H9 (cell line): ENCODE data around the gene TCF7L2. TPM values are rescaled to one million over a fixed set of nuclear protein-coding genes. Genes with fewer than 3 reads are reported as not detected.

Source experiments
- DNase-seq: peaks from one replicate; pipeline ENCODE4 v3.0.0-alpha.2; 2017
- H2AFZ ChIP-seq: one replicate; pipeline ENCODE4 v1.6.1; 2013; ENCODE audit warnings: mild to moderate bottlenecking, low read length, control low read depth, moderate library complexity
- H2AK5ac ChIP-seq: 2 replicates; pipeline ENCODE4 v1.6.1; 2013; ENCODE audit warnings: low read length, control low read depth, mixed read lengths; ENCODE audit not compliant: insufficient read length
- H2BK120ac ChIP-seq: one replicate; pipeline ENCODE4 v1.6.1; 2013; ENCODE audit warnings: low read depth, mild to moderate bottlenecking, low read length, control low read depth, inconsistent platforms; ENCODE audit not compliant: poor library complexity, severe bottlenecking
- H2BK12ac ChIP-seq: 2 replicates; pipeline ENCODE4 v1.6.1; 2013; ENCODE audit warnings: low read length, control low read depth, mixed read lengths, low read depth; ENCODE audit not compliant: insufficient read length
- H2BK15ac ChIP-seq: 2 replicates; pipeline ENCODE4 v1.6.1; 2013; ENCODE audit warnings: low read depth, low read length, control low read depth
- H2BK20ac ChIP-seq: one replicate; pipeline ENCODE4 v1.6.1; 2013; ENCODE audit warnings: low read depth, mild to moderate bottlenecking, low read length, control low read depth, inconsistent platforms; ENCODE audit not compliant: poor library complexity, severe bottlenecking
- H2BK5ac ChIP-seq: 2 replicates; pipeline ENCODE4 v1.6.1; 2013; ENCODE audit warnings: low read length, control low read depth, mixed read lengths; ENCODE audit not compliant: insufficient read length
- H3K14ac ChIP-seq: 2 replicates; pipeline ENCODE4 v1.6.1; 2013; ENCODE audit warnings: low read length, control low read depth; ENCODE audit not compliant: insufficient read depth
- H3K18ac ChIP-seq: 2 replicates; pipeline ENCODE4 v1.6.1; 2013; ENCODE audit warnings: low read depth, mild to moderate bottlenecking, mixed read lengths, low read length, control low read depth; ENCODE audit not compliant: insufficient read length
- H3K23ac ChIP-seq: 2 replicates; pipeline ENCODE4 v1.6.1; 2013; ENCODE audit warnings: low read length, control low read depth, mixed read lengths, low read depth; ENCODE audit not compliant: insufficient read length
- H3K23me2 ChIP-seq: 2 replicates; pipeline ENCODE4 v1.6.1; 2013; ENCODE audit warnings: low read depth, mild to moderate bottlenecking, mixed read lengths, low read length, control low read depth; ENCODE audit not compliant: insufficient read length, poor library complexity, severe bottlenecking
- H3K27ac ChIP-seq: 2 replicates; pipeline ENCODE4 v1.5.1; 2013; ENCODE audit warnings: low read length, control low read depth, mixed read lengths, low read depth; ENCODE audit not compliant: insufficient read length
- H3K27me3 ChIP-seq: 2 replicates; pipeline ENCODE4 v1.6.1; 2013; ENCODE audit warnings: low read length, control low read depth, inconsistent platforms; ENCODE audit not compliant: insufficient read depth
- H3K4ac ChIP-seq: 2 replicates; pipeline ENCODE4 v1.6.1; 2013; ENCODE audit warnings: low read depth, mild to moderate bottlenecking, control low read depth, inconsistent platforms, low read length, moderate library complexity
- H3K4me1 ChIP-seq: 2 replicates; pipeline ENCODE4 v1.6.1; 2013; ENCODE audit warnings: low read length, control low read depth, inconsistent platforms; ENCODE audit not compliant: insufficient read depth
- H3K4me2 ChIP-seq: 2 replicates; pipeline ENCODE4 v1.6.1; 2013; ENCODE audit warnings: low read length, control low read depth, mixed read lengths; ENCODE audit not compliant: insufficient read length, insufficient read depth
- H3K56ac ChIP-seq: 2 replicates; pipeline ENCODE4 v1.6.1; 2013; ENCODE audit warnings: low read depth, mild to moderate bottlenecking, mixed read lengths, low read length, control low read depth; ENCODE audit not compliant: insufficient read length
- H3K79me1 ChIP-seq: 2 replicates; pipeline ENCODE4 v1.6.1; 2013; ENCODE audit warnings: low read depth, mild to moderate bottlenecking, moderate library complexity, low read length, control low read depth, inconsistent platforms; ENCODE audit not compliant: insufficient read depth, poor library complexity, severe bottlenecking
- H3K79me2 ChIP-seq: 2 replicates; pipeline ENCODE4 v1.6.1; 2013; ENCODE audit warnings: low read length, control low read depth, inconsistent platforms; ENCODE audit not compliant: insufficient read depth
- H3K9ac ChIP-seq: 2 replicates; pipeline ENCODE4 v1.6.1; 2013; ENCODE audit warnings: low read length, control low read depth, mixed read lengths; ENCODE audit not compliant: insufficient read length; ENCODE audit errors: extremely low read depth
- H3K9me3 ChIP-seq: one replicate; pipeline ENCODE4 v1.6.1; 2013; ENCODE audit warnings: low read depth, low read length, inconsistent platforms; ENCODE audit not compliant: control insufficient read depth
- H3T11ph ChIP-seq: one replicate; pipeline ENCODE4 v1.6.1; 2013; ENCODE audit warnings: mild to moderate bottlenecking, low read length, control low read depth, inconsistent platforms
- H4K20me1 ChIP-seq: one replicate; pipeline ENCODE4 v1.6.1; 2013; ENCODE audit not compliant: control insufficient read depth, insufficient read length, insufficient read depth
- H4K5ac ChIP-seq: 2 replicates; pipeline ENCODE4 v1.6.1; 2013; ENCODE audit warnings: low read depth, mild to moderate bottlenecking, mixed read lengths, low read length, control low read depth; ENCODE audit not compliant: insufficient read length
- H4K8ac ChIP-seq: replicated peaks from 2 replicates; pipeline ENCODE4 v1.6.1; 2013; ENCODE audit warnings: low read length, control low read depth, mixed read lengths, low read depth; ENCODE audit not compliant: insufficient read length
- H4K91ac ChIP-seq: 2 replicates; pipeline ENCODE4 v1.6.1; 2013; ENCODE audit warnings: low read depth, mild to moderate bottlenecking, moderate library complexity, mixed read lengths, low read length, control low read depth; ENCODE audit not compliant: insufficient read length
- H3K27ac Mint-ChIP-seq, 3 experiments: 2 replicates in 2 of 3; 3 replicates in 1 of 3; pipeline ENCODE4 v1.8.0; 2020 to 2021; ENCODE audit warnings: mixed read lengths in 3 of 3, mild to moderate bottlenecking in 1 of 3, moderate library complexity in 1 of 3
- H3K27me3 Mint-ChIP-seq: 2 replicates; pipeline ENCODE4 v1.8.0; 2021; ENCODE audit warnings: low read depth, mild to moderate bottlenecking, moderate library complexity, mixed read lengths
- H3K36me3 Mint-ChIP-seq, 3 experiments: 2 replicates in 2 of 3; 3 replicates in 1 of 3; pipeline ENCODE4 v1.8.0; 2020 to 2021; ENCODE audit warnings: low read depth in 3 of 3, mixed read lengths in 3 of 3; ENCODE audit not compliant: insufficient read depth in 1 of 3
- H3K4me1 Mint-ChIP-seq, 2 experiments: 2 replicates each; pipeline ENCODE4 v1.8.0; 2020; ENCODE audit warnings: mixed read lengths in 2 of 2
- H3K4me3 Mint-ChIP-seq, 2 experiments: 2 replicates in 1 of 2; 3 replicates in 1 of 2; pipeline ENCODE4 v1.8.0; 2020 to 2021; ENCODE audit warnings: mild to moderate bottlenecking in 2 of 2, mixed read lengths in 2 of 2, moderate library complexity in 1 of 2
- H3K9me3 Mint-ChIP-seq, 2 experiments: 2 replicates in 1 of 2; 3 replicates in 1 of 2; pipeline ENCODE4 v1.8.0; 2020; ENCODE audit warnings: mild to moderate bottlenecking in 2 of 2, mixed read lengths in 2 of 2, moderate library complexity in 1 of 2
- CTCF ChIP-seq: fragments of 200-600 bp; sonication (generic); conservative IDR thresholded peaks from 3 replicates; pipeline ENCODE4 v1.8.0; 2021; ENCODE audit warnings: antibody characterized with exemption, mild to moderate bottlenecking
- WGBS: extraction: QIAGEN DNeasy Blood & Tissue Kit; methylation state at CpG from one replicate; pipeline ENCODE4 v1.1.7; 2013; ENCODE audit warnings: missing lambda C conversion rate, low lambda C conversion rate, mixed read lengths; ENCODE audit not compliant: insufficient read length; ENCODE audit errors: extremely low coverage; 5-methylcytosine and 5-hydroxymethylcytosine counted together
- total RNA-seq: library from RNA; stranded (reverse); gene quantifications from 2 replicates; pipeline ENCODE4 v1.2.1, GENCODE V29; 2021

The TCF7L2 gene
- total RNA-seq, 1 experiment from 2014 or later = 71.1 TPM

GRCh38 chr10:112950714-112951358 lies 789 bp downstream of the TCF7L2 start:
- H3K27ac ChIP-seq = no peak overlapping the region
- Mint-ChIP-seq H3K27me3 (no peaks in the 10 kb centered on the region), H3K4me1 (peaks cover 56 to 57% of the 10 kb centered on the region in 2 experiments), H3K9me3 (peaks cover 0 to 4% of the 10 kb centered on the region in 2 experiments; a peak in 3 of 5 replicates), H3K4me3 (peak overlapping the region; percentile 98 to 100), H3K36me3 (peaks cover 12 to 27% (median 23%) of the 10 kb centered on the region in 3 experiments), H3K27ac (peak overlapping the region; percentile 97 to 99 (median 98))
- no peak overlapping the region for H4K5ac ChIP-seq
- no peak for TF ChIP-seq CTCF
- no peak overlapping the region for H2BK20ac ChIP-seq
- H3K18ac ChIP-seq = no peak overlapping the region
- peaks cover 17% of the 10 kb centered on the region; the same call in 1 of the 2 replicates for H3K79me2 ChIP-seq
- peak overlapping the region; percentile 63; the same call in 1 of the 2 replicates for H3K14ac ChIP-seq
- no CpG with 5 or more reads among the region's 56 CpGs for WGBS
- H3K4me2 ChIP-seq = peak overlapping the region; percentile 72
- H3K23me2 ChIP-seq = peaks cover 23% of the 10 kb centered on the region
- no peaks in the 10 kb centered on the region for H3K79me1 ChIP-seq
- H2AFZ ChIP-seq = no peak overlapping the region
- H2BK15ac ChIP-seq = no peak overlapping the region
- no peaks in the 10 kb centered on the region for H4K20me1 ChIP-seq
- no peak overlapping the region for H3K56ac ChIP-seq
- H3T11ph ChIP-seq = no peak overlapping the region
- H3K9ac ChIP-seq = peak overlapping the region; percentile 76
- no peak overlapping the region for H4K8ac ChIP-seq
- no peak overlapping the region for H2AK5ac ChIP-seq
- no peak for DNase-seq
- H3K4ac ChIP-seq = no peak overlapping the region
- H3K27me3 ChIP-seq = no peaks in the 10 kb centered on the region
- H2BK5ac ChIP-seq = no peak overlapping the region
- H3K9me3 ChIP-seq = no peaks in the 10 kb centered on the region
- H2BK120ac ChIP-seq = no peak overlapping the region
- H2BK12ac ChIP-seq = no peak overlapping the region
- no peak overlapping the region for H3K23ac ChIP-seq
- H4K91ac ChIP-seq = no peak overlapping the region
- peaks cover 9% of the 10 kb centered on the region for H3K4me1 ChIP-seq
